Measurements from ENCODE around the gene PACC1. TPM values are rescaled to one million over a fixed set of nuclear protein-coding genes. Genes with fewer than 3 reads are reported as not detected.

PACC1 gene
- total RNA-seq, 2 donors from 2014 or later = 17.3 to 27.4 TPM

DNA sequence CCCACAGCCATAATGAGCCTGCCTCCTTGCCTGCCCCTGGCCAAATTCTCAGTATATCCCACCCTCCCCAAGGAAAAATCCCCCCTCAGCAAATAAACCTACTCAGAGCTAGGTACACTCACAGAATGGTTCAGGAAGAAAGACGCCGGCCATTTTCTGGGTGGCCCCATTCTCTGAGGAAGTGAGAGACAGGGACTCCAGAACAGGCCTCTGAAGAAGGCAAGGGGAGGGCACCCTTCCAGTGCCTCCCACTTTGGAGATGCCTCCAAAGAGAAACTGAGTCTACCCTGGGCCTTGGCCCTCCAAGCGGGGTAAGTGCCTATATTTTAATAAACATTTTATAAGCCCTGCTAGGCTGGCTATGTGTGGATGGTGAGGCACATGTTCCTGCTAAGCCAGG is 2.3 kb downstream of the PACC1 start:
- Mint-ChIP-seq H3K4me3 (no peak overlapping the region), H3K4me1 (peaks cover 29% of the 10 kb centered on the region), H3K36me3 (ENCODE audit: low read depth) (peaks cover 40% of the 10 kb centered on the region), H3K27me3 (ENCODE audit: insufficient read depth) (no peaks in the 10 kb centered on the region), H3K27ac (no peak overlapping the region), H3K9me3 (peaks cover 2% of the 10 kb centered on the region)
- Histone ChIP-seq H3K9ac (ENCODE audit: extremely low read depth, low read length, poor library complexity, severe bottlenecking) (no peak overlapping the region), H3K27me3 (ENCODE audit: control insufficient read depth, insufficient read depth, low read length, poor library complexity, severe bottlenecking) (no peaks in the 10 kb centered on the region), H3K4me3 (ENCODE audit: low read length) (no peak overlapping the region), H3K27ac (ENCODE audit: low read depth, low read length) (no peak overlapping the region), H3K4me1 (ENCODE audit: control insufficient read depth, insufficient read depth, low read length) (peaks cover 4% of the 10 kb centered on the region), H3K9me3 (ENCODE audit: control insufficient read depth, low read length) (peaks cover 8% of the 10 kb centered on the region), H3K36me3 (ENCODE audit: control insufficient read depth, insufficient read depth, low read length) (peaks cover 50% of the 10 kb centered on the region)
- no peak for DNase-seq
- whole genome bisulfite sequencing, 2 experiments (ENCODE audit: insufficient coverage in 1 of 2, insufficient read length in 1 of 2) = 97% methylated on average over 2 of the region's 3 CpGs; no CpG with 5 or more reads in 1 of the 2 experiments
- TF ChIP-seq, protein P1, sequence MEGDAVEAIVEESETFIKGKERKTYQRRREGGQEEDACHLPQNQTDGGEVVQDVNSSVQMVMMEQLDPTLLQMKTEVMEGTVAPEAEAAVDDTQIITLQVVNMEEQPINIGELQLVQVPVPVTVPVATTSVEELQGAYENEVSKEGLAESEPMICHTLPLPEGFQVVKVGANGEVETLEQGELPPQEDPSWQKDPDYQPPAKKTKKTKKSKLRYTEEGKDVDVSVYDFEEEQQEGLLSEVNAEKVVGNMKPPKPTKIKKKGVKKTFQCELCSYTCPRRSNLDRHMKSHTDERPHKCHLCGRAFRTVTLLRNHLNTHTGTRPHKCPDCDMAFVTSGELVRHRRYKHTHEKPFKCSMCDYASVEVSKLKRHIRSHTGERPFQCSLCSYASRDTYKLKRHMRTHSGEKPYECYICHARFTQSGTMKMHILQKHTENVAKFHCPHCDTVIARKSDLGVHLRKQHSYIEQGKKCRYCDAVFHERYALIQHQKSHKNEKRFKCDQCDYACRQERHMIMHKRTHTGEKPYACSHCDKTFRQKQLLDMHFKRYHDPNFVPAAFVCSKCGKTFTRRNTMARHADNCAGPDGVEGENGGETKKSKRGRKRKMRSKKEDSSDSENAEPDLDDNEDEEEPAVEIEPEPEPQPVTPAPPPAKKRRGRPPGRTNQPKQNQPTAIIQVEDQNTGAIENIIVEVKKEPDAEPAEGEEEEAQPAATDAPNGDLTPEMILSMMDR (conservative IDR thresholded peaks at IDR 0.05) = no peak

DNA sequence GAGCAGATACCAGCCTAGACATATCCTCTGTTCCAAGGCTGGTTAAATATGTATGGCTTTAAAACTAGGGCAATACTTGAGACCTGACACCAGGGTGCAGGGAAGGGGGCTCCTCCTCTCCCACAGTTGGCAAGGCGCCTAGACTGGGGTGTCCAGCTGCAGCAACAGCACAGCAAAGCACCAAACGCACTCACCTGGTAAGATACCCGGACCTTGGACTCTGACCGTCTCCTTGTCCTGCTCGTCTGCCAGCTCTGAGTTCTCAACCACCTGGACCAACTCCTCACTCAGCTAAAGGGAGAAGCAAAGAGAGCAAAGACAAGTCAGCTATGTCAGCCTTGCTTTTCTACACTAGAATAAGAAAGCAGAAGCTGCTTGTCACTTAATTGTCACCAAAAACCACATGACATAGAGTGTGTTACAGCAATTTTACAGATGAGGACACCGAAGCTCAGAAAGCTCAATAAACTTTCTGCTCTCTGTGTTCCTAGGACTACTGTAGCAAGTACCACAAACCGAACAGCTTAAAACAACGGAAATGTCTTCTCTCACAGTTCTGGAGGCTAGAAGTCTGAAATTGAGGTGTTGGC is 4.4 kb downstream of the PACC1 start:
- 96 to 98% methylated on average over 7 to 8 of the region's 8 CpGs for WGBS, 2 experiments (ENCODE audit: insufficient coverage in 1 of 2, insufficient read length in 1 of 2)
- Mint-ChIP-seq H3K27ac (no peak overlapping the region), H3K4me3 (no peak overlapping the region), H3K4me1 (peaks cover 18% of the 10 kb centered on the region), H3K27me3 (ENCODE audit: insufficient read depth) (no peaks in the 10 kb centered on the region), H3K36me3 (ENCODE audit: low read depth) (peaks cover 59% of the 10 kb centered on the region), H3K9me3 (peaks cover 3% of the 10 kb centered on the region)
- DNase-seq = peak; percentile 10
- Histone ChIP-seq H3K36me3 (ENCODE audit: control insufficient read depth, insufficient read depth, low read length) (peaks cover 69% of the 10 kb centered on the region), H3K4me1 (ENCODE audit: control insufficient read depth, insufficient read depth, low read length) (peaks cover 4% of the 10 kb centered on the region), H3K27me3 (ENCODE audit: control insufficient read depth, insufficient read depth, low read length, poor library complexity, severe bottlenecking) (no peaks in the 10 kb centered on the region), H3K9ac (ENCODE audit: extremely low read depth, low read length, poor library complexity, severe bottlenecking) (no peak overlapping the region), H3K27ac (ENCODE audit: low read depth, low read length) (no peak overlapping the region), H3K4me3 (ENCODE audit: low read length) (no peak overlapping the region), H3K9me3 (ENCODE audit: control insufficient read depth, low read length) (peaks cover 14% of the 10 kb centered on the region)
- TF ChIP-seq, protein P1 (conservative IDR thresholded peaks at IDR 0.05) = no peak

DNA sequence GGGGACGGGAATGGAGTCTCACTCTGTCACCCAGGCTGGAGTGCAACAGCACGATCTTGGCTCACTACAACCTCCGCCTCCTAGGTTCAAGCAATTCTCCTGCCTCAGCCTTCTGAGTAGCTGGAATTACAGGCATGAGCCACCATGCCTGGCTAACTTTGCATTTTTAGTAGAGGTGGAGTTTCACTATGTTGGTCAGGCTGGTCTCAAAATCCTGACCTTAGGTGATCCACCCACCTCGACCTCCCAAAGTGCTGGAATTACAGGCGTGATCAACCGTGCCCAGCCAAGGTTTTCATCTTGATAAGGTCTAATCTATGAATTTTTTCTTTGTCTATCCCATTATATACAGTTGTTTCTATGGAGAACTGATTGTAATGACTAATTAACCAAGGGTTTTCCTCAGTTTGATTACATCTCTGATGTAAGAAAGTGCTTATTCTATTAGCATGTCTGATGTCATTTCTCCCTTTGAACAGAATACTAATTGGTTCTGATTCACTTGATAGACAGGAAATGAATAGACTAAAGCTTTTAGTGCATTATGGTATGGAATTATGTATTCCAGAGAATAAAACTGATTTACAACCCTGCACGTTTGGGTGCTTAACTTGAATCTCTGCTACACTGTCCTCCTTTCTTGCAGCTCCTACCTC is 11.9 kb downstream of the PACC1 start:
- H3K36me3 Mint-ChIP-seq (ENCODE audit: low read depth) = peaks cover 81% of the 10 kb centered on the region
- no peak overlapping the region for H3K27ac ChIP-seq (ENCODE audit: low read depth, low read length)

More for the DNA sequence above, 11.9 kb downstream of the PACC1 start:
- Mint-ChIP-seq H3K9me3 (peaks cover 13% of the 10 kb centered on the region), H3K4me3 (no peak overlapping the region), H3K4me1 (no peaks in the 10 kb centered on the region), H3K27ac (no peak overlapping the region), H3K27me3 (ENCODE audit: insufficient read depth) (no peaks in the 10 kb centered on the region)
- Histone ChIP-seq H3K9ac (ENCODE audit: extremely low read depth, low read length, poor library complexity, severe bottlenecking) (no peak overlapping the region), H3K27me3 (ENCODE audit: control insufficient read depth, insufficient read depth, low read length, poor library complexity, severe bottlenecking) (no peaks in the 10 kb centered on the region), H3K4me1 (ENCODE audit: control insufficient read depth, insufficient read depth, low read length) (no peaks in the 10 kb centered on the region), H3K9me3 (ENCODE audit: control insufficient read depth, low read length) (peaks cover 24% of the 10 kb centered on the region), H3K36me3 (ENCODE audit: control insufficient read depth, insufficient read depth, low read length) (peaks cover 70% of the 10 kb centered on the region), H3K4me3 (ENCODE audit: low read length) (no peak overlapping the region)
- 84 to 94% methylated on average over 3 to 7 of the region's 7 CpGs for WGBS, 2 experiments (ENCODE audit: insufficient coverage in 1 of 2, insufficient read length in 1 of 2)
- peak; percentile 10 for DNase-seq
- TF ChIP-seq, protein P1 (conservative IDR thresholded peaks at IDR 0.05) = no peak

Data from endodermal cell (in vitro differentiated cells).